Cerebellar nuclear complex (tissue), 1 donor: Measurements from ENCODE around the gene KCNQ1.
"Not testable (repeated sequence)": the region's sequence is repeated elsewhere in the genome, so short reads cannot be mapped to it uniquely, and the experiment has no call there.

Experiments used
- DNase-seq, 2 experiments: peaks; one replicate each; lab custom pipeline; 2025; lab: John Stamatoyannopoulos, UW

The KCNQ1 gene

GRCh38 chr11:2590131-2590964 lies 145.5 kb downstream of the KCNQ1 start:
- DNase-seq = no peak

GRCh38 chr11:2590965-2591754 lies 146.4 kb downstream of the KCNQ1 start:
- DNase-seq = no peak

- no peak for DNase-seq
Observed at GRCh38 chr11:2591805-2592204, 147.0 kb downstream of the KCNQ1 start.

DNA sequence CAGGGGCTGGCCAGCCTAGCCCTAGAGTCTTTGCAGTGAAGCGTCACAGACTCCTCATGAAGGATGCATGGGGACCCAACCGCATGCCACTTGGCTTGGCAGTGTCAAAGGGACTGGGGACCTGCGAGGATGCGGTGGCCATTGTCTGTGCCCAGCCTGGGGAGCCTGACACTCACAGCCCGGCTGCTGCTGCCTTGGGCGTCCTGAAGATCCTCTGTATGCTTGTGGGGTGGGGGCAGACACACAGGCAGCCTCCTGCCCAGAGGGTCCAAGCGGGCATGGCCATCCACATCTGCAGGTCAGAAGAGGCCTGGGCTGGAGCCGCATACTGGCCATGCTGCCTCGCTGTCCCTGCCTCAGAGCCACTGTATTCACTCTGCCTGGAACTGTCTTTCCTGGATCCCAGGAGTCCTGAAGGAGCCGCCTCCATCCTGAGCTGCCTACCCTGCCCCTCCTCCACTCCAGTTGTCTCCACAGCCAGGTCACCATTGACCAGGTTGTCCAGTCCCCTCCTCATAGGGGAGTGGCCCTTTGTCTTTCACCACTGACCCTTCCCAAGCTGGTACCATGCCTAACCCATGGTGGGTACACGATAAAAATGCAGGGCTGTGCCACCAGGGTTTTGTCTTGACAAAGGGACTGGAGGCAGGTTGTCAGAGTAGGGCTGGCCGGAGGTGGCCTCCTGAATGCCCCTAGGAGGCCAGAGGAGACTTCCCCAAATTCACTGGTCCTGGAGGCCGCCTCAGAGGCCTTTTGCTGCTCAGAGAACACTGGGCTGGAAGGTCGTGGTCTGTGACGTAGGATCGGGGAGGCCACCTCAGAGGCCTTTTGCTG lies 148.0 kb downstream of the KCNQ1 start:
- no peak for DNase-seq

DNA sequence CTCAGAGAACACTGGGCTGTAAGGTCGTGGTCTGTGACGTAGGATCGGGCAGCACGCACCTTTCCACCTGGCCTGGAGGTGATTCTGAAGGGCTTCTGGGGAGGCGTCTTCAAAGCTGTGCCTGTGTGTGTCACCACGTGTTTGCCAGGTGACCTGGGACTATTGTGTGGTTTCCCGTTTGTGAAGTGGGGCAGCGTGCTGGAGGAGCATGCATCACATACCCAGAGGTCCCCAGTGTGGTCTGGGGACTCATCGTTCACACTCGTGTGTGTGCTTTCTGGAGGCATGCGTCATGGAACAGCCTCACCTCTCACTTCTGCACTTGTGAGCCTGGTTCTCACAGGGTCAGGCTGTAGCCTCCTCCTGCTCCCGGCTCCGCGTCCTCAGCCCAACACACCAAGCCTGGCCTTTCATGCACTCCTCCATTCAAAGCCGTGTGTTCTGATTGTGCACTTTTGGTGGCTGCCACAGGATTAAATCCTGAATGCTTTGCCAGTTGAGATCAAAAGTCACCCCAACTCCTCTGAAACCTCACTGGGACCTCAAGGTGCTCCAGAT lies 148.7 kb downstream of the KCNQ1 start:
- no peak for DNase-seq

- no peak for DNase-seq
Observed at GRCh38 chr11:2594267-2594666, 149.5 kb downstream of the KCNQ1 start.

DNA sequence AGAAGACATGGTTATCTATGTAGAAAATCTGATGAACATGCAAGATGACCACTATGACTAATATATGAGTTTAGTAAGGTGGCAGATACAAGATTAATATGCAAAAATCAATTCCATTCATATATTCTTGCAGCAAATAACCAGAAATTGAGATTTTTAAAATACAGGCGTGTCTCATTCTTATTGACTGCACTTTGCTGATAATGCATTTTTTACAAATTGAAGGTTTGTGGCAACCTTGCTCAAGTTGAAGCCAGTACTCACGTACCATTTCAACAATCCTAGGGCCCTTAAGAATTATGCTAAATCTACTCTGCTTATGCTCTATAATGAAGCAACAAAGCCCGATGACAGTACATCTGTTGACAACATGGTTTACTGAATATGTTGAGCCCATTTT lies 150.4 kb downstream of the KCNQ1 start:
- no peak for DNase-seq

DNA sequence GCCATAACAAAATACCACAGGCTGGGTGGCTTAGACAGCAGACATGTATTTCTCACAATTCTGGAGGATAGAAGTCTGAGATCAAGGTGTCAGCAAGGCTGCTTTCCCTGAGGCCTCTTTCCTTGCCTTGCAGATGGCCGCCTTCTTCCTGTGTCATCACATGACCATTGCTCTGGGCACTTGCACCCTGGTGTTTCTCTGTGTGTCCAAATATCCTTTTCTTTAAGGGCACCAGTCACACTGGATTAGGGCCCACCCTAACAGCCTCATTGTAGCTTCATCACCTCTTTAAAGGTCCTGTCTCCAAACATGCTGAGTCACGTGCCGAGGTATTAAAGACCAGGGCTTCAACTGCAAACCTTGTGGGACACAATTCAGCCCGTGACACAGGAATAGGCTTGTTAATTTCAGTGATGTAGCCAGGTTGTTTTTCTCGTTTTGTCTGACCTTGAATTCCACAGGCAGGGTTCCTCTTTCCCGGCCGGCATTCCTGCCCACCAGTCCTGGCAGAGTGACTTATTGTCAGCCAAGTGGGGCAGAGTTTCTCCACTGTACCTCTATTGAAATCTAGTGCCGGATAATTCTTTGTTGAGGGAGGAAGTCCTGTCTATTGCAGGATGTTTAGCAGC lies 154.9 kb downstream of the KCNQ1 start:
- DNase-seq = no peak

- no peak for DNase-seq
Observed at GRCh38 chr11:2609345-2609744, 164.5 kb downstream of the KCNQ1 start.

DNA sequence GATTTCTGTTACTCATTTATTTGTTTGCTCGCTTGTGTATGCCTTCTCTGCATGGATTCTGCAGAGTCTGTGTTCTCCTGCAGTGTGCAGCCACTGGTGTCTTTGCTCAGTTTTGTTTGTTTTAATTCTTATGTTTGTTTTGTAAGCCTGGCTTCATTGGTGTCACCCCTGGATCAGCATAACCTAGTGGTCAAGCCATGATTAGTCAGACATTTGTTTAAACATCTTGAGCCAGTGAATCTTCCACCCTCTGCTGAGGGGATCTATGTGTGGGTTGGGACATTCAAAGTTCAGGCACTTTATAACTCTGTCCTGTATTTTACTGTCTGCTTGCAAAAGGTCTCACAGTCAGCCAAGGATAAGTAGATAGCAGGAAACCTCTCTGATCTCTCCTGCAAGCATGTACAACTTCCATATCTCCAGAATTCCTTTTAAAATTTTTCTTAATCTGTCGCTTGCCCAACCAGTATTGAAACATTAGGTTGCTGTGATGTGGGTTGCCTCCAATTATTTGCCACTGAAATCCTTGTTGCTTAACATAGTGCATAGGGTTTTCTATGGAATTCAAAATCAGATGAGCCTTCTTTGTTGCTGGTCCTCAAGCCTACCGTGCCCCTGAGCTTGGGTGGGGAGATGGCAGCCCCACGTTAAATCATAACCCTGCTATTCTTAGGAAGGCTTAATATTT lies 168.2 kb downstream of the KCNQ1 start:
- no peak for DNase-seq

GRCh38 chr11:2621894-2622293 lies 177.1 kb downstream of the KCNQ1 start:
- no peak for DNase-seq

- DNase-seq = no peak
Observed at GRCh38 chr11:2625183-2625582, 180.4 kb downstream of the KCNQ1 start.

- DNase-seq = no peak
Observed at GRCh38 chr11:2630679-2631078, 185.9 kb downstream of the KCNQ1 start.

DNA sequence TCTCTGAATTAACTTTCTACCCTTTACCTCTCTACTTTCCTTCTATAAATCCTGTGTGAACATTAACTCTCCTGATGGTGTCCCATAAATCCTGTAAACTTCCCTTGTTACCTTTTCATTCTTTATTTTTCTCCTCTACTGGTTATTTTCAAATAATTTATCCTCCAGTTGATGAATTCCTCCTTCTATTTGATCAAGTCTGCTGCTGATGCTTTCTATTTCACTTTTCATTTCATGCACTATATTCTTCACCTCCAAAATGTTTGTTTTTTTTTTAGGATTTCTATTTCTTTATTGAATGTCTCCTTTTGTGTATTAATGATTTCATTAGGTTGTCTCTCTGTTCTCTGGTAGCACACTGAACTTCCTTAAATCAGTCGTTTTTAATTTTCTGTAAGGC lies 186.4 kb downstream of the KCNQ1 start:
- DNase-seq = no peak

DNA sequence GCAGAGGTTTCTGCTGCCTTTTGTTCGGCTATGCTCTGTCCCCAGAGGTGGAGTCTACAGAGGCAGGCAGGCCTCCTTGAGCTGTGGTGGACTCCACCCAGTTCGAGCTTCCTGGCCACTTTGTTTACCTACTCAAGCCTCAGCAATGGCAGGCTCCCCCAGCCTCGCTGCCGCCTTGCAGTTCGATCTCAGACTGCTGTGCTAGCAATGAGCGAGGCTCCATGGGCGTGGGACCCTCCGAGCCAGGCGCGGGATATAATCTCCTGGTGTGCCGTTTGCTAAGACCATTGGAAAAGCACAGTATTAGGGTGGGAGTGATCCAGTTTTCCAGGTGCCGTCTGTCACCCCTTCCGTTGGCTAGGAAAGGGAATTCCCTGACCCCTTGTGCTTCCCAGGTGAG lies 195.0 kb downstream of the KCNQ1 start:
- DNase-seq = not testable (repeated sequence)

- DNase-seq = no peak
Observed at GRCh38 chr11:2641623-2642022, 196.8 kb downstream of the KCNQ1 start.

GRCh38 chr11:2643746-2644145 lies 198.9 kb downstream of the KCNQ1 start:
- no peak for DNase-seq

DNA sequence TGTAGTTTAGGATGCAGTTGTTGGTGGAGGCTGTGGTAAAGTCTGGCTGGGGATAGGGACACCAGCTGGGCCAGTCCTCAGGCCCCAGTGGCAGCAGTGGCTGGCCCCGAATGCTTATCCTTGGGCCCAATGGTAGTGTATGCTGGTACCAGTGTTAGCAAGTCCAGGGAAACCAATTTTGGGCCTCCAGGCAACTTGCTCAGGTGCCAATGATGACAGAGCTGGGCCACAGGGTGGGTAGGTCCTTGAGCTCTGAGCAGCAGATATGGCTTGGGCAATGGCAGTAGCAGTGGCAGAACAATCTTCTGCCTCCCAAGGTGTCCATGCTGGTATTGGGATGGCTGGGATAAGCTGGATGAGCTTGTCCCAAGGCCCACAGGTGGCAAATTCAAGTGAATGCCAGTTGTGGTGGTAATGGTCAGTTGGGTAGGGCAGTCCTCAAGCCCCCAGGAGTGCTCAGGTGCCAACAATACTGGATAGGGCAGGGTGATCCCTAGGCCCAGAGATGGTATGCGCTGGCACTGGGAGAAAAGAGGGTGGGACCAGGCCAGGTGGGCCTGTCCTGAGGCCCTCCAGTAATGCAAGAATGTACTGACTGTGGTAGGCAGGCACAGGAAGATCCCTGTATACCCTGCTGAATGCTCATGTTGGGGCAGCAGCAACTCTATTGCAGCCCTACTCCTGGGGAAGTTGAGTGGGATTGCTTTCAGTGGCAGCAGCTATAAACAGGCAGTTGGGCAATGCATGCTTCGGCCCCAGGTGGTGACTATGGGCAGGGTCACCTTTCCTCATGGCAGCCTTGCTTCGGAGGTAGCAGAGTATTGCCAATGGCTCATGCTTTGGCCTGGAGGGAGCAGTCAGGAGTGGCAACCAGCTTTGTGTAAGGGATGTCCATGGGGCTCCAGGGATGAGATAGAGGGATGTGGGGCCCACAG lies 200.3 kb downstream of the KCNQ1 start:
- DNase-seq = no peak

DNA sequence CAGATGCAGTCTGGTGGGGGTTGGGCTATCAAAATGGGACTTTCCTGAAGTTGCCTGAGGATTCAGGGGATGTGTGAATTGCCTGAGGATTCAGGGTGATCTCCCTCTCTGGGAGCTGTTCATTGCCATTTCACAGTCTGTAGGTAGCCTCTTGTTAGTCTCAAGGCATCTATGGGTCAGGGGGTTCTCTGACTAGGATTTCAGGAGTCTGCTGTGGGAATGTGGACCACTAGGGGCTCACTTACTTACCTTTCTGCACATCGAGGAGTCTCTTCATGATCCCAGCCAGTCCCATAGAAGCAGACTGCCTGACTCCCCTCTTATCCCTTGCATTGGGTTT lies 200.9 kb downstream of the KCNQ1 start:
- no peak for DNase-seq

DNA sequence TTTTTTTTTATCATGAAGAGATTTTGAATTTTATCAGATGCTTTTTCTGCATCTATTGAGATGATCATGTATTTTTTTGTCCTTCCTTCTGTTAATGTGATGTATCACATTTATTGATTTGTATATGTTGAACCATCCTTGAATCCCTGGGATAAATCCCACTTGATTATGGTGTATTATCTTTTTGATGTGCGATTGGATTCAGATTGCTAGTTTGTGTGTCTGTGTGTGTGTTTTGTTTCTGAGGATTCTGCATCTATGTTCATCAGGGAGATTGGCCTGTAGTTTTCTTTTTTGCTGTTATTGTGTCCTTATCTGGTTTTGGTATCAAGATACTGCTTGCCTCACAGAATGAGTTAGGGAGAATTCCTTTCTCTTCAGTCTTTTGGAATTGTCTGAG lies 202.4 kb downstream of the KCNQ1 start:
- DNase-seq = no peak
